NCI-H1092 (cell line): ENCODE data around the gene ZBTB33.

Experiments
- DNase-seq: peaks from one replicate; lab custom pipeline; 2025; lab: John Stamatoyannopoulos, UW

Gene ZBTB33

DNA sequence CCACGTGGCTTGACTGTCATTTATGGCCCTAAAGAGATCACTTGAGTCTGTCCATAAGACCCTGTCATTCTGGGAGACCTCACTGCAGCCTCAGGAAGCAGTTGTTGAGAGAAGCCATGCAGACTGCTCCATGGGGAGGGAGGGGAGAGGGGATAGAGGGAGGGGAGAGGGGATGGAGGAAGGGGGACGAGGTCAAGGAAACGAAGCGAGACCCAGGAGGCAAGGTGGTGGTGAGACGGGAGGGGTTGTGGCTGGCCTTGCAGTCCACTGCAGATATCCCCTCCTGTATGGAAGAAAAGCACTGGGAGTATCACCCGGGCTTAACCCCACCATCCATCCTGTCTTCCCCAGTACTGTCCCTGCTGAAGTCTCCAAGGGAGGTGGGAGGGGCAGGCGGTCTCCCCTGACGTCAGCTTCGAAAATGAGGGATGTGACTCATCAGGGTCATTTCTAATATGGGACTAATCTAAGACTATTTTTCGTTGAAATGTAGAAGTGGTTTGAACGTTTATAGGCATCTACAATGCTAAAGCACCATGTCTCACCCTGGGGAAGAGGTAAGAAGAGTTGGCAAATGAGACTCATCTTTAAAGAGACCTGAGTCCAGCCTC is 55.0 kb downstream of the ZBTB33 start:
- DNase-seq: no peak

DNA sequence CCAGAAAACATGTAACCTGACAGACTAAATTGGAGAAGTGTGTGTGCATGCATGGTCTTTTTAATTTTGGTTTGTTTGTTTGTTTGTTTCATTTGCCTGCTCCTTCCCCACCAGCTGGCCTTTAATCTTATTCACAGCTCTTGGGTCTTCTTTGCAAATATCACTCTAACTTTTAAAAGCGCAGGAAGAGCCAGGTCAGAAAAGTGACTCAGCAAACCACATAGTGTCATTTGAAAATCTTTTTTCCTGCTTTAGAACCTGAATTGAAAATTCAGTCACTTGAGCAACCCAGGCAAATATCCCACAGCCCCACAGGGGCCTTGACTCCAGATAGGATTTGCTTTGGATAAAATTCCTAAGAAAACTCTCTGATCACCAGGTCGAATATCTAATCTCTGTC is 56.0 kb downstream of the ZBTB33 start:
- no peak for DNase-seq
